Lung (tissue), 12 donors: Measurements from ENCODE around the gene SLC16A6. TPM values are rescaled to one million over a fixed set of nuclear protein-coding genes. Genes with fewer than 3 reads are reported as not detected.
A peak's percentile ranks its signal among the peaks of the same experiment; 100 is the strongest.

Experiments
- ATAC-seq: fragments of 200-7000 bp; cut with Tn5 transposase; one replicate; pipeline ENCODE4 v1.9.1; 2020; ENCODE audit warnings: moderate number of reproducible peaks; ENCODE audit not compliant: insufficient read depth, low FRiP score
- DNase-seq, 3 donors: peaks; one replicate each; pipeline ENCODE4 v3.0.0-alpha.2; 2013 to 2017
- H3K27ac ChIP-seq, 2 donors: one replicate each; pipeline ENCODE4 v1.5.1; 2013; ENCODE audit warnings: mild to moderate bottlenecking in 2 of 2, moderate library complexity in 2 of 2, control low read depth in 1 of 2, inconsistent platforms in 1 of 2, low read depth in 1 of 2, low read length in 1 of 2
- H3K27me3 ChIP-seq, 3 donors: one replicate each; pipeline ENCODE4 v1.5.1; 2013; ENCODE audit warnings: low read length in 2 of 3; ENCODE audit not compliant: control insufficient read depth in 3 of 3, insufficient read depth in 3 of 3
- H3K36me3 ChIP-seq, 4 donors: one replicate each; pipeline ENCODE4 v1.5.1; 2013; ENCODE audit warnings: low read length in 4 of 4, mild to moderate bottlenecking in 1 of 4, moderate library complexity in 1 of 4; ENCODE audit not compliant: control insufficient read depth in 4 of 4, insufficient read depth in 4 of 4
- H3K4me1 ChIP-seq, 5 donors: one replicate each; pipeline ENCODE4 v1.5.1; 2013; ENCODE audit warnings: low read length in 5 of 5, mild to moderate bottlenecking in 2 of 5, moderate library complexity in 1 of 5; ENCODE audit not compliant: control insufficient read depth in 5 of 5, insufficient read depth in 5 of 5
- H3K4me3 ChIP-seq: one replicate; pipeline ENCODE4 v1.5.1; 2013; ENCODE audit warnings: mild to moderate bottlenecking, control low read depth, moderate library complexity
- H3K9ac ChIP-seq, 2 donors: one replicate each; pipeline ENCODE4 v1.5.1; 2013; ENCODE audit warnings: low read length in 2 of 2, control low read depth in 1 of 2; ENCODE audit not compliant: insufficient read depth in 1 of 2
- H3K9me3 ChIP-seq, 4 donors: one replicate each; pipeline ENCODE4 v1.5.1; 2013; ENCODE audit warnings: low read length in 3 of 4, mild to moderate bottlenecking in 1 of 4, moderate library complexity in 1 of 4; ENCODE audit not compliant: control insufficient read depth in 4 of 4, insufficient read depth in 3 of 4
- WGBS, 2 donors: extraction: QIAGEN DNeasy Blood & Tissue Kit; methylation state at CpG; one replicate each; pipeline ENCODE4 v1.1.7; 2013; 5-methylcytosine and 5-hydroxymethylcytosine counted together
- polyA plus RNA-seq, 2 donors: library from polyadenylated mRNA; stranded (reverse); fragments of 200-250 nt; gene quantifications; one replicate each; pipeline ENCODE4 v1.2.1, GENCODE V29; 2013
- total RNA-seq, 2 donors: library from RNA; depleted of rRNA in 1 of 2; stranded (reverse); fragments of >200 nt in 1 of 2; gene quantifications; one replicate each; pipeline ENCODE4 v1.2.1, GENCODE V29; 2014 to 2021
- TF ChIP-seq, protein P1 (sequence below): IDR thresholded peaks from 2 replicates; pipeline ENCODE4 v1.5.1; 2012; ENCODE audit warnings: mild to moderate bottlenecking; ENCODE audit errors: control extremely low read depth, extremely low read depth
- donor health status: control.
- donor health status: control.
- donor health status: Bipolar disorder and iron deficiency.
- donor health status: healthy.
- donor health status: DM: yes; HTN: yes; CAD: no.

SLC16A6 gene
- total and polyA plus RNA-seq, 4 donors, result 2.0 to 10.9 (median 4.8) TPM

DNA sequence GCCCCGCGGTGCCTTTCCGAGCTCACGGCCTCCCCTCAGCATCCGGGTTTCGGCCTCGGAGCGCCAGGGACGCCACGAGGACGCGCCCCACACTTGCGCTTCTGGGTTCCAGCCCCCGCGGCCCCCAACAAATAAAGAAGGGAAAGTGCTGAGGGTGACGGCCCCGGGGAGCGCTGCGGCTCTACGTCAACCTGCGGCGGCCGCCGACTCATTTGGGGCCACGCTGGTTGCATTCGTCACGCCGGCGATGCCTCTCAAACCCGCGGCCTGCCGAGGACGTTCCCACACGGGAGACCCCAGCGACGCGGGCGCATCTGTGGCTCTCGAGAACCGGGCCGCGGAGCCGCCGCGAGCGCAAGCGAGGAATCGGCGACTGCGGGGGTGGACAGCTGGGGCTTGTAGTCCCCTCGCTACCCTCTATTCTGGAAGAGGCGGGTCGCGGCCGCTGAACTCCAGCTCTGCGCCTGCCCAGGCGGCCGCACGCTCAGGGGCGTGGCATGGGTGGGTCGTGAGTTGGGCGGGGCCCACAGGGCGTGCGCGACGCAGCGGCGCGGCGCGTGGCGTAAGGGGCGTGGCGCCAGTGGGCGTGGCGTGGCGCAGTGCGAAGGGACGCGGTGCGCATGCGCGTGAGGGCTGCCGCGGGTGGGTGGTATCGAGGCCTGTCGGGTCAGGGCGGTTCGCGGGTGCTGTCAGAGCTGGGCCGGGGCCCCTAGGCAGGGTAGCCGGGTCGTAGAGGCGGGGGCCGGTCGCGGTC is 43.3 kb downstream of the SLC16A6 start, which contains the start of gene AMZ2:
Gene AMZ2, plus strand, starts transcription at position 599 of the 754 bp plus-strand sequence. CDS start 2,145 bp downstream, outside the sequence.
- WGBS, 2 donors, result 0% methylated on average over 77 to 97 of the region's 97 CpGs

DNA sequence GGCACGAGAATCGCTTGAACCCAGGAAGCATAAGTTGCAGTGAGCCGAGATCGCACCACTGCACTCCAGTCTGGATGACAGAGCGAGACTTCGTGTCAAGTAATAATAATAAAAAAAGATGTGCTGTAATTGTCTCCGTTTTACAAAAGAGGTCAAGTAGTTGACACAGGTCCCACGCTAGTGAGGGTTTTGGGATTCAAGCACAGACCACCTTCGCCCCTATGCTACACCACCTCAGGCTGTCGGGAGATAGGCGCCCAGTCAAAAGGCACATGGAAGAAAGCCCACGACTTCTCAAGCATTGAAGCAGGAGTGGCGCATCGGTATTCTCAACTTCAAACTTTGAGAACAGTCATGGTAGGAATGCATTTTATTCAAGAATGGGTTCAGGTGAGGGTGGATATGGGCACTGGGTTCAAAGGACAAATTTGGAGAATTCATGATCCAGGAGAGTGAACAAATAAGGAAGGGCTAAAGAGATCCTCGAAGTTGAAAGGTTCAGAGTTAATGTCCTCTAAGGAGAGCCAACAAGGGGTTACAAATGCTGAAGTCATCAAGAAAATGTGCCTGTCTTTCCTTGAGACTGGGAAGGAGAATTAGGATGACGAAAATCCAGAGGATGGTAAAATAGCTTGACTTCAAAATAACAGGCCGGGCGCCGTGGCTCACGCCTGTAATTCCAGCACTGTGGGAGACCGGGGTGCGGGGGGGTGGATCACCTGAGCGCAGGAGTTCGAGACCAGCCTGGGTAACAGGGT is 44.5 kb downstream of the SLC16A6 start:
- Histone ChIP-seq H3K9me3 (no peaks in the 10 kb centered on the region), H3K36me3 (peaks cover 0 to 7% (median 2%) of the 10 kb centered on the region in 4 donors), H3K4me3 (no peak overlapping the region), H3K9ac (no peak overlapping the region), H3K4me1 (peaks cover 0 to 9% (median 6%) of the 10 kb centered on the region in 5 donors), H3K27me3 (no peaks in the 10 kb centered on the region), H3K27ac (no peak overlapping the region)
- WGBS, 2 donors, result 91 to 92% methylated on average over 24 of the region's 24 CpGs
- TF ChIP-seq, protein P1, sequence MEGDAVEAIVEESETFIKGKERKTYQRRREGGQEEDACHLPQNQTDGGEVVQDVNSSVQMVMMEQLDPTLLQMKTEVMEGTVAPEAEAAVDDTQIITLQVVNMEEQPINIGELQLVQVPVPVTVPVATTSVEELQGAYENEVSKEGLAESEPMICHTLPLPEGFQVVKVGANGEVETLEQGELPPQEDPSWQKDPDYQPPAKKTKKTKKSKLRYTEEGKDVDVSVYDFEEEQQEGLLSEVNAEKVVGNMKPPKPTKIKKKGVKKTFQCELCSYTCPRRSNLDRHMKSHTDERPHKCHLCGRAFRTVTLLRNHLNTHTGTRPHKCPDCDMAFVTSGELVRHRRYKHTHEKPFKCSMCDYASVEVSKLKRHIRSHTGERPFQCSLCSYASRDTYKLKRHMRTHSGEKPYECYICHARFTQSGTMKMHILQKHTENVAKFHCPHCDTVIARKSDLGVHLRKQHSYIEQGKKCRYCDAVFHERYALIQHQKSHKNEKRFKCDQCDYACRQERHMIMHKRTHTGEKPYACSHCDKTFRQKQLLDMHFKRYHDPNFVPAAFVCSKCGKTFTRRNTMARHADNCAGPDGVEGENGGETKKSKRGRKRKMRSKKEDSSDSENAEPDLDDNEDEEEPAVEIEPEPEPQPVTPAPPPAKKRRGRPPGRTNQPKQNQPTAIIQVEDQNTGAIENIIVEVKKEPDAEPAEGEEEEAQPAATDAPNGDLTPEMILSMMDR, result no peak
- ATAC-seq, result no peak
- DNase-seq, result no peak

More for the DNA sequence above, 43.3 kb downstream of the SLC16A6 start, which contains the start of gene AMZ2:
- no peaks in the 10 kb centered on the region for H3K9me3 ChIP-seq
- H3K4me1 ChIP-seq, result peaks cover 0 to 9% (median 6%) of the 10 kb centered on the region in 5 donors
- ATAC-seq (peak; percentile 99), DNase-seq (peak; percentile 97 to 98 (median 97))
- H3K27ac ChIP-seq, result peak within 1 kb of the TSS; percentile 98 to 99
- H3K4me3 ChIP-seq, result peak within 1 kb of the TSS; percentile 93
- peaks cover 1 to 10% (median 2%) of the 10 kb centered on the region in 4 donors for H3K36me3 ChIP-seq
- no peaks in the 10 kb centered on the region for H3K27me3 ChIP-seq
- peak within 1 kb of the TSS; percentile 81 to 82 for H3K9ac ChIP-seq
- TF ChIP-seq, protein P1, result no peak

DNA sequence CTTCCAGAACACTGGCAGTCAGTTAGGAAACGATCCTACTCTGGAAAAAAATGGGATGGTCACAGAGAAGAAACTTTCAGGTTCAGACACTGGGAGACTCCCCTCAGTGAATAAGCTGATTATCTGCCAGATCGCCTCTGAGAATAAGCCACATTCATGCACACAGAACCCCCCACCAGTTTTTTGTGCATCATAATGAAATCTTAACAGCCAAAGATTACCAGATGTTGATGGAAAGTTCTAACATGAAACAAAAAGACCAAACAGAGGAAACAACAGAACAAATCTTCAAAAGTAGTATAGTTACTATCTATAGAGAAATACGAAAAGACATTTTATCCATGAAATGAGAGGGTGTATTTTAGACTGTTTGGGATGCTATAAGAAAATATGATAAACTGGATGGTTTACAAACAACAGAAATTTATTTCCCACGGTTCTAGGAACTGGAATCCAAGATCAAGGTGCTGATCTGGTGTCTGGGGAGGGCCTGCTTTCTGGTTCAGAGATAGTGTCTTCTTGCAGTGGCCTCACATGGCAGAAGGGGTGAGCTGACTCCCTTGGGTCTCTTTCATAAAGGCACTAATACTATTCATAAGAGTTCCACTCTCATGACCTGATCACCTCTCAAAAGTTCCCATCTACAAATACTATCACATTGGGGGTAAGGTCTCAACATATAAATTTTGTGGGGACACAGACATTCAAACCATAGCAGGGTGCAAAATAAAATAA is 51.1 kb downstream of the SLC16A6 start:
- no peak overlapping the region for H3K27ac ChIP-seq
- no peaks in the 10 kb centered on the region for H3K4me1 ChIP-seq
- no peaks in the 10 kb centered on the region for H3K36me3 ChIP-seq
- no peak for DNase-seq
- TF ChIP-seq, protein P1, result no peak
- no peak overlapping the region for H3K4me3 ChIP-seq
- ATAC-seq, result no peak
- H3K9ac ChIP-seq, result no peak overlapping the region
- H3K27me3 ChIP-seq, result no peaks in the 10 kb centered on the region
- H3K9me3 ChIP-seq, result no peaks in the 10 kb centered on the region
- WGBS, 2 donors, result 85 to 95% methylated on average over 4 of the region's 4 CpGs
